GM12878 (cell line): ENCODE data around the gene NFE2L3. TPM values are rescaled to one million over a fixed set of nuclear protein-coding genes. Genes with fewer than 3 reads are reported as not detected.

Experiments
- ATAC-seq: fragments of 200-7000 bp; cut with Tn5 transposase; 3 replicates; pipeline ENCODE4 v1.9.1; 2020; ENCODE audit warnings: mild to moderate bottlenecking, moderate library complexity
- BruUV-seq: library from RNA; stranded (reverse); fragments of 400-500 nt; replicated peaks from 2 replicates; lab custom pipeline; 2021; lab: Mats Ljungman, UMichigan
- CTCF ChIA-PET: fragments of 300-600 bp; sonication (Branson Sonifier 250); formaldehyde crosslinking; extraction: SDS; loops from one replicate; lab custom pipeline; 2021; ENCODE audit warnings: inconsistent platforms; lab: Yijun Ruan, JAX
- POLR2A ChIA-PET: fragments of 350-600 bp; formaldehyde crosslinking; extraction: SDS; loops from one replicate; lab custom pipeline; 2021; ENCODE audit warnings: inconsistent platforms; lab: Charles Lee
- RAD21 ChIA-PET: fragments of 300-600 bp; sonication (Branson Sonifier 250); formaldehyde crosslinking; loops from one replicate; lab custom pipeline; 2023; ENCODE audit warnings: antibody characterized with exemption; ENCODE audit not compliant: unreplicated experiment; lab: Charles Lee
- SMC1A ChIA-PET: fragments of 300-600 bp; sonication (Branson Sonifier 250); formaldehyde crosslinking; loops from one replicate; lab custom pipeline; 2023; ENCODE audit not compliant: unreplicated experiment, uncharacterized antibody; lab: Charles Lee
- DNase-seq: peaks from one replicate; pipeline ENCODE4 v3.0.0-alpha.2; 2011; ENCODE audit warnings: low read depth, low spot score
- FAIRE-seq: peaks from 3 replicates; lab custom pipeline; 2011; peaks lifted over from hg19 to GRCh38; lab: Jason Lieb, UNC
- H2AFZ ChIP-seq: 2 replicates; pipeline ENCODE4 v1.6.0; 2011; ENCODE audit warnings: low read depth, low read length, control low read depth; ENCODE audit not compliant: control insufficient read depth
- H3K27ac ChIP-seq: 2 replicates; pipeline ENCODE4 v1.5.1; 2011; ENCODE audit warnings: control low read depth; ENCODE audit not compliant: control insufficient read depth, insufficient read depth
- H3K27me3 ChIP-seq, 2 experiments: replicated peaks in 1 of 2; 2 replicates each; pipeline versions ENCODE4 v1.6.0 to v1.6.1; 2011; ENCODE audit warnings: low read length in 1 of 2; ENCODE audit not compliant: control insufficient read depth in 2 of 2, insufficient read depth in 2 of 2
- H3K36me3 ChIP-seq, 2 experiments: 2 replicates each; pipeline ENCODE4 v1.5.1; 2011; ENCODE audit warnings: low read length in 1 of 2; ENCODE audit not compliant: control insufficient read depth in 2 of 2, insufficient read depth in 2 of 2
- H3K4me1 ChIP-seq: 2 replicates; pipeline ENCODE4 v1.6.1; 2011; ENCODE audit warnings: mild to moderate bottlenecking, low read length, moderate library complexity, mixed read lengths; ENCODE audit not compliant: control insufficient read depth, insufficient read depth
- H3K4me2 ChIP-seq: 2 replicates; pipeline ENCODE4 v1.6.0; 2011; ENCODE audit warnings: control low read depth; ENCODE audit not compliant: control insufficient read depth, insufficient read depth
- H3K4me3 ChIP-seq: fragments of 200-600 bp; sonication (generic); 2 replicates; pipeline ENCODE4 v1.5.1; 2016
- H3K79me2 ChIP-seq: 2 replicates; pipeline ENCODE4 v1.6.0; 2011; ENCODE audit warnings: low read length; ENCODE audit not compliant: control insufficient read depth, insufficient read depth
- H3K9ac ChIP-seq: 2 replicates; pipeline ENCODE4 v1.8.0; 2011; ENCODE audit warnings: low read length, control low read depth, mixed read lengths; ENCODE audit not compliant: control insufficient read depth, insufficient read depth
- H3K9me3 ChIP-seq: replicated peaks from 3 replicates; pipeline ENCODE4 v1.5.1; 2011; ENCODE audit warnings: mild to moderate bottlenecking, low read length; ENCODE audit not compliant: control insufficient read depth, insufficient read depth
- H4K20me1 ChIP-seq: 2 replicates; pipeline ENCODE4 v1.6.0; 2011; ENCODE audit not compliant: control insufficient read depth, insufficient read depth
- BACH1 ChIP-seq: fragments of 450-650 bp; IDR thresholded peaks from 2 replicates; pipeline ENCODE4 v1.6.1; 2017; ENCODE audit warnings: mild to moderate bottlenecking, borderline replicate concordance
- EZH2 ChIP-seq: IDR thresholded peaks from 2 replicates; pipeline ENCODE4 v1.6.1; 2012; ENCODE audit warnings: low read depth, mild to moderate bottlenecking, control low read depth, inconsistent platforms, low read length, borderline replicate concordance; ENCODE audit not compliant: control insufficient read depth
- IRF4 ChIP-seq: IDR thresholded peaks from 2 replicates; pipeline ENCODE4 v1.6.1; 2011; ENCODE audit warnings: low read depth, low read length
- JUNB ChIP-seq: IDR thresholded peaks from 2 replicates; pipeline ENCODE4 v1.6.1; 2016; ENCODE audit warnings: antibody characterized with exemption, mild to moderate bottlenecking
- KDM1A ChIP-seq: fragments of 200-600 bp; sonication (generic); IDR thresholded peaks from 2 replicates; pipeline ENCODE4 v1.6.1; 2016; ENCODE audit warnings: borderline replicate concordance
- KLF5 ChIP-seq: fragments of 450-650 bp; IDR thresholded peaks from 2 replicates; pipeline ENCODE4 v1.6.1; 2014; ENCODE audit warnings: mild to moderate bottlenecking; ENCODE audit not compliant: partially characterized antibody
- MEF2B ChIP-seq: fragments of 450-650 bp; IDR thresholded peaks from 2 replicates; pipeline ENCODE4 v1.6.1; 2018; ENCODE audit warnings: mild to moderate bottlenecking, moderate library complexity; ENCODE audit not compliant: partially characterized antibody, poor library complexity, severe bottlenecking
- NR2C2 ChIP-seq: IDR thresholded peaks from 2 replicates; pipeline ENCODE4 v1.6.1; 2011; ENCODE audit warnings: borderline replicate concordance, low read depth; ENCODE audit not compliant: control insufficient read depth, insufficient read length
- RBBP5 ChIP-seq: fragments of 200-600 bp; sonication (generic); conservative IDR thresholded peaks from 2 replicates; pipeline ENCODE4 v1.6.1; 2016
- STAT1 ChIP-seq: fragments of 450-650 bp; conservative IDR thresholded peaks from 2 replicates; pipeline ENCODE4 v1.6.1; 2014; ENCODE audit warnings: antibody characterized with exemption, mild to moderate bottlenecking
- TAF1 ChIP-seq: IDR thresholded peaks from 2 replicates; pipeline ENCODE4 v1.6.1; 2011; ENCODE audit warnings: mild to moderate bottlenecking, low read depth, low read length, borderline replicate concordance
- TCF3 ChIP-seq: IDR thresholded peaks from 2 replicates; pipeline ENCODE4 v1.6.1; 2012; ENCODE audit warnings: low read depth, mild to moderate bottlenecking, low read length, borderline replicate concordance; ENCODE audit not compliant: insufficient read depth
- ZBED1 ChIP-seq: IDR thresholded peaks from 2 replicates; pipeline ENCODE4 v1.6.1; 2016; ENCODE audit warnings: borderline replicate concordance
- WGBS: methylation state at CpG from one replicate; pipeline ENCODE4 v1.1.6; 2016; ENCODE audit warnings: low lambda C conversion rate; ENCODE audit not compliant: insufficient replicate concordance, insufficient coverage; ENCODE audit errors: missing lambda C conversion rate; 5-methylcytosine and 5-hydroxymethylcytosine counted together
- in situ Hi-C: fragments of 300-500 bp; cut with MboI; formaldehyde crosslinking; loops from 9 replicates; pipeline ENCODE4 v1.14.3; 2018; ENCODE audit warnings: mixed read lengths
- intact Hi-C: fragments of 100-400 bp; cut with micrococcal nuclease; formaldehyde crosslinking; loops from one replicate; pipeline ENCODE4 v1.14.2; 2022; ENCODE audit not compliant: unreplicated experiment
- polyA plus RNA-seq, 11 experiments: library from polyadenylated mRNA; depleted of rRNA in 4 of 11; unstranded in 6 of 11; stranded (reverse) in 5 of 11; fragments of >200 nt; fragmentation: Nextera tagmentation in 4 of 11; fragmentation: Illumina TruSeq in 1 of 11; extraction: Ambion mirVana in 4 of 11; extraction: Trizol in 1 of 11; gene quantifications; 1 replicate in 1 of 11; 2 replicates in 10 of 11; pipeline versions ENCODE4 v1.2.1 to v1.2.3, GENCODE V29; 2011 to 2016; ENCODE audit warnings: inconsistent platforms in 2 of 11, missing spikeins in 2 of 11, low read depth in 1 of 11
- total RNA-seq, 4 experiments: library from RNA; depleted of rRNA in 3 of 4; stranded (reverse); fragments of >200 nt in 3 of 4; fragmentation: Illumina TruSeq in 1 of 4; extraction: Trizol in 1 of 4; gene quantifications; 2 replicates each; pipeline versions ENCODE4 v1.2.1 to v1.2.3, GENCODE V29; 2013 to 2021
- TF ChIP-seq, protein P1 (sequence below): fragments of 450-650 bp; IDR thresholded peaks from 2 replicates; pipeline ENCODE4 v1.6.1; 2018; ENCODE audit warnings: mild to moderate bottlenecking, low read depth, moderate library complexity; ENCODE audit not compliant: partially characterized antibody

Gene NFE2L3
- total and polyA plus RNA-seq, 10 of the 15 experiments (the other 5 are each of a cell fraction or from before 2014, with no cell fraction given): 4.4 to 34.9 (median 13.0) TPM

DNA sequence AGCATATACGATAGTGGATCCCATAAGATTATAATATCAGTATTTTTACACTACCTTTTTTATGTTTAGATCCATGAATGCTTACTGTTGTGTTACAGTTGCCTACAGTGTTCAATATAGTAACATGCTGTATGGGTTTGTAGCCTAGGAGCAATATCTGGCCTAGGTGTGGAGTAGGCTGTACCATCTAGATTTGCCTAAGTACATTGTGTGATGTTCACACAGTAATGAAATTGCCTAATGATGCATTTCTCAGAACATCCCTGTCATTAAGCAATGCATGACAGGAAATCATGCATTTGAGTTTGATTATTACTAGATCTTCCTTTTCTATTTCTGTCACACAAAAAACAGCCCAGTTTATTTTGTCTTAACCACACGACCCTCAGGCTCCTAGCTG lies 64.1 kb downstream of the NFE2L3 start (continued):
- TF ChIP-seq JUNB: no peak

- Histone ChIP-seq H3K9ac (no peak overlapping the region), H3K79me2 (no peaks in the 10 kb centered on the region), H2AFZ (no peak overlapping the region), H3K4me1 (no peaks in the 10 kb centered on the region), H4K20me1 (no peaks in the 10 kb centered on the region), H3K27me3 (no peaks in the 10 kb centered on the region; a peak in 2 of 4 replicates), H3K9me3 (no peaks in the 10 kb centered on the region), H3K27ac (no peak overlapping the region), H3K36me3 (no peaks in the 10 kb centered on the region), H3K4me2 (no peak overlapping the region), H3K4me3 (no peak overlapping the region)
- no peak for FAIRE-seq
- no peak for DNase-seq
- BruUV-seq: no TSS peak
- POLR2A ChIA-PET: no interaction called here
- TF ChIP-seq ZBED1 (no peak), MEF2B (no peak), BACH1 (no peak), NR2C2 (no peak), TCF3 (no peak), STAT1 (no peak), KDM1A (no peak), RBBP5 (no peak), KLF5 (no peak), EZH2 (no peak), IRF4 (no peak), TAF1 (no peak)
- TF ChIP-seq, protein P1, sequence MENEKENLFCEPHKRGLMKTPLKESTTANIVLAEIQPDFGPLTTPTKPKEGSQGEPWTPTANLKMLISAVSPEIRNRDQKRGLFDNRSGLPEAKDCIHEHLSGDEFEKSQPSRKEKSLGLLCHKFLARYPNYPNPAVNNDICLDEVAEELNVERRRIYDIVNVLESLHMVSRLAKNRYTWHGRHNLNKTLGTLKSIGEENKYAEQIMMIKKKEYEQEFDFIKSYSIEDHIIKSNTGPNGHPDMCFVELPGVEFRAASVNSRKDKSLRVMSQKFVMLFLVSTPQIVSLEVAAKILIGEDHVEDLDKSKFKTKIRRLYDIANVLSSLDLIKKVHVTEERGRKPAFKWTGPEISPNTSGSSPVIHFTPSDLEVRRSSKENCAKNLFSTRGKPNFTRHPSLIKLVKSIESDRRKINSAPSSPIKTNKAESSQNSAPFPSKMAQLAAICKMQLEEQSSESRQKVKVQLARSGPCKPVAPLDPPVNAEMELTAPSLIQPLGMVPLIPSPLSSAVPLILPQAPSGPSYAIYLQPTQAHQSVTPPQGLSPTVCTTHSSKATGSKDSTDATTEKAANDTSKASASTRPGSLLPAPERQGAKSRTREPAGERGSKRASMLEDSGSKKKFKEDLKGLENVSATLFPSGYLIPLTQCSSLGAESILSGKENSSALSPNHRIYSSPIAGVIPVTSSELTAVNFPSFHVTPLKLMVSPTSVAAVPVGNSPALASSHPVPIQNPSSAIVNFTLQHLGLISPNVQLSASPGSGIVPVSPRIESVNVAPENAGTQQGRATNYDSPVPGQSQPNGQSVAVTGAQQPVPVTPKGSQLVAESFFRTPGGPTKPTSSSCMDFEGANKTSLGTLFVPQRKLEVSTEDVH: no peak
- SMC1A ChIA-PET: interaction anchor here (0.7 to 2.1 kb wide), 2 partner anchors 13 to 14 kb away, joined by 5 read pairs; no protein-coding TSS in a partner anchor
- in situ Hi-C loops (no loop called here), intact Hi-C loops (no loop called here)
- RAD21 ChIA-PET: no interaction called here
- no peak for ATAC-seq
- 49% methylated on average over 5 of the region's 5 CpGs for WGBS
- CTCF ChIA-PET: interaction anchor here (1.1 kb wide), 1 partner anchor 141 kb away, joined by 3 read pairs; no protein-coding TSS in a partner anchor
Observed at GRCh38 chr7:26224359-26224758, 72.4 kb downstream of the NFE2L3 start.
